ENCODE measurements around the gene BSND. TPM values are rescaled to one million over a fixed set of nuclear protein-coding genes. Genes with fewer than 3 reads are reported as not detected.

Gene BSND
- total RNA-seq, 1 experiment from 2014 or later = 0.62 TPM

DNA sequence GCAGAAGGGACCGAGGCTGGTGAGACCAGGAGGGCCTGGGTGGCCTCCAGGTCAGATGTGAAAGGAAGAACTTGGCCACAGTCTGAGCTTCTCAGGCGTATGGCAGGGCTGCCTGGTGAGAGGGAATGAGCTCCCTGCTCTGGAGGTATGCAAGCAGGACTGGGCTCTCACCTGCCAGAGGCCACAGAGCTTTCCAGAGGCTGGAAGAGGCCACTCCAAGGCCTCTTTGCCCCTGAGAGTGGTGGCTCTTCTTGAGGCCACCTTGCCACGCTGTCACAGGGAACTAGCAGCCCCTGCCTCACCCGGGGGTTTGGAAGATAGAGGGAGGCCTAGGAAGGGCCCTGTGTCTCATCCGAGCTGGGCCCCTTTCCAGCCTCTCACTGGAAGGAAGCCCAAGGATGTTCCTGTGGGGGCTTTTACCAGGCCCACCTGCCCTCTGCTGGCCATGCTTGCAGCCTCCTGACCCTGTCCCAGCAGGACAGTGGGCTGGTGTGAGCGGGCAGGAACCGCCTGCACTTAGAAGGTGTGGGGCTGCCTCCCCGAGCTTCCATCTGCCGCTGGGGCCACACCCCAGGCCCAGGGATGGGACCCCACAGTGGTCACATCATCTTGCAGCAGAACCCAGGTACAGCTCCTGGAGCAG is 50.7 kb downstream of the BSND start:
- no peaks in the 10 kb centered on the region for H3K27me3 ChIP-seq (ENCODE audit: control insufficient read depth, insufficient read depth, low read length)
- DNase-seq = no peak
- H3K4me3 ChIP-seq (ENCODE audit: insufficient read depth, low read depth, low read length) = no peak overlapping the region
- no peaks in the 10 kb centered on the region; the same call in 1 of the 2 replicates for H3K36me3 ChIP-seq (replicated peaks; ENCODE audit: control insufficient read depth, insufficient read depth, low read length)

DNA sequence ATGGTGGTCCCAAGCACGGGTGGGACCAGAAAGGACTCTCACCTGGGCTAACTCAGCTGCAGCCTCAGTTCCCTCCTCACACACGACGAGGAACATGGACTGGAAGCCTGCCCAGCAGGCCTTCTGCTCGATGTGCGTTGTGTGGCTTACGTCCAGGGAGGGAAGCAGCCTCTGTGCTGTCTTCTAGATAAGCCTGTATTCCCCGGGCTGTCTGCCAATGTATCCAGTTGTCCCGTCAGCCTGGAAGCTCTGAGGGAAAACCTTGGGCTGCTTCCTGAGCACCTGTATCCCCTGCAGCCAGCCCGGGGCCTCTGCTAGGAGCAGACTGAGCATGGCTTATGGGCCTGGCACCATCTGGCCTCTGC is 51.2 kb downstream of the BSND start:
- Histone ChIP-seq H3K4me3 (ENCODE audit: insufficient read depth, low read depth, low read length) (no peak overlapping the region), H3K36me3 (replicated peaks; ENCODE audit: control insufficient read depth, insufficient read depth, low read length) (no peaks in the 10 kb centered on the region), H3K27me3 (ENCODE audit: control insufficient read depth, insufficient read depth, low read length) (no peaks in the 10 kb centered on the region)
- no peak for DNase-seq

DNA sequence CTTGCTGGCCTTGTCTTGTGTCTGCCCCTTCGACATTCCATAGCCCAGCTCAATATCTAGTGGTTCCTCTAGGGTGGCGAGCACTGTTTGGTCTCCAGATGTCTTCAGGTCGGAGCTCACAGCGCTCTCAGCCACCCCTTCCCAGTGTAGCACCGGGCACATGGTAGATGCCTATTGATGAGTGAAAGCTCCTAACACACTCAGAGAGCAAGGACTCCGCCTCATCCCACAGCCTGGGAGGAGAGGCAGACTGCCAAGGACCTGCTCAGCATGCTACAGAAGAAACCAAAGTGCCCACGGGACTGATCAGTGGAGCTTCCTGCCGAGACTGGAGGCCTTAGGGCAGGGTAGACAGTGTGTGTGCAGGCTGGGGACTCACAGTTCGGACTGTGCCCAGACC is 51.5 kb downstream of the BSND start:
- DNase-seq = no peak
- no peaks in the 10 kb centered on the region for H3K27me3 ChIP-seq (ENCODE audit: control insufficient read depth, insufficient read depth, low read length)
- H3K4me3 ChIP-seq (ENCODE audit: insufficient read depth, low read depth, low read length) = no peak overlapping the region
- no peaks in the 10 kb centered on the region for H3K36me3 ChIP-seq (replicated peaks; ENCODE audit: control insufficient read depth, insufficient read depth, low read length)

GRCh38 chr1:55051169-55051568 is 52.4 kb downstream of the BSND start:
- Histone ChIP-seq H3K36me3 (replicated peaks; ENCODE audit: control insufficient read depth, insufficient read depth, low read length) (no peaks in the 10 kb centered on the region), H3K4me3 (ENCODE audit: insufficient read depth, low read depth, low read length) (no peak overlapping the region), H3K27me3 (ENCODE audit: control insufficient read depth, insufficient read depth, low read length) (no peaks in the 10 kb centered on the region)
- peak; percentile 29 for DNase-seq

- Histone ChIP-seq H3K4me3 (ENCODE audit: insufficient read depth, low read depth, low read length) (no peak overlapping the region), H3K36me3 (replicated peaks; ENCODE audit: control insufficient read depth, insufficient read depth, low read length) (no peaks in the 10 kb centered on the region)
- peak; percentile 26 for DNase-seq
These were observed 52.9 kb downstream of the BSND start for GRCh38 chr1:55051621-55052020.

GRCh38 chr1:55052221-55053142 is 53.7 kb downstream of the BSND start:
- H3K36me3 ChIP-seq (replicated peaks; ENCODE audit: control insufficient read depth, insufficient read depth, low read length) = no peaks in the 10 kb centered on the region
- H3K27me3 ChIP-seq (ENCODE audit: control insufficient read depth, insufficient read depth, low read length) = no peaks in the 10 kb centered on the region
- no peak overlapping the region for H3K4me3 ChIP-seq (ENCODE audit: insufficient read depth, low read depth, low read length)
- DNase-seq = peak; percentile 30

More at GRCh38 chr1:55051621-55052020, 52.9 kb downstream of the BSND start:
- H3K27me3 ChIP-seq (ENCODE audit: control insufficient read depth, insufficient read depth, low read length) = no peaks in the 10 kb centered on the region

DNA sequence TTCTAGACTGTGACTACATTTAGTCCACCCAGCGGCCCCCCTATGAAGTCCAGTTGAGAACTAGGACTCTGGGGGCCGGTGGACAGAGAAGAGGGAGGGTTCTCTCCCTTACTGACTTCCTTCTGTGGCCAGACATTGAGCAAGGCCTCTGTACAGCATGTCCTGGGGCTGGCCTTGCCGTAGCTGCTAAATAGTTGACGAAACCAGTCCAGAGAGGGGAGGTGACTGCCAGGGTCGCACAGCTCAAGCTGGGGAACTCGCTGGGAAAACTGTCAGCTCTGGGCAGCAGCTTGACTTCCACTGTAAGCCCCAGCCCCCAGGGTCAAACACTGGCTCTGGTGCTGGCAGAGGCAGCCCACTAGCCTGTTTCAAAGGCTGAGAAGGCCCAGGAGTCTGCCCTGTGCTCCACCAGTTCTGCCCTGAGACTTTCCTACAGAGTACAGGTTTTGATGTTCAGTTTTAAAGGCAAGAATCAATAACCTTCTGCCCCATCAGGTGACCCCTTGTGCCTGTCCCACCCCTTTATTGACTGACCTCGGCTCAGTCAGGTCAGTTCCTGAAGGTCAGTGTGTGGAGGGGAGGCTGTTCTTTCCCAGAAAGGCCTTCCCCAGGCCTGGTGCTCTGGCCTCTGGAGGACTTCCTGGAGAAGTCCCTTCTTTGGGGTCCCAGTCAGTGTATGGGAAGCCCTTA is 54.7 kb downstream of the BSND start:
- Histone ChIP-seq H3K36me3 (replicated peaks; ENCODE audit: control insufficient read depth, insufficient read depth, low read length) (no peaks in the 10 kb centered on the region; the same call in 1 of the 2 replicates), H3K4me3 (ENCODE audit: insufficient read depth, low read depth, low read length) (no peak overlapping the region), H3K27me3 (ENCODE audit: control insufficient read depth, insufficient read depth, low read length) (no peaks in the 10 kb centered on the region)
- peak; percentile 13 for DNase-seq

DNA sequence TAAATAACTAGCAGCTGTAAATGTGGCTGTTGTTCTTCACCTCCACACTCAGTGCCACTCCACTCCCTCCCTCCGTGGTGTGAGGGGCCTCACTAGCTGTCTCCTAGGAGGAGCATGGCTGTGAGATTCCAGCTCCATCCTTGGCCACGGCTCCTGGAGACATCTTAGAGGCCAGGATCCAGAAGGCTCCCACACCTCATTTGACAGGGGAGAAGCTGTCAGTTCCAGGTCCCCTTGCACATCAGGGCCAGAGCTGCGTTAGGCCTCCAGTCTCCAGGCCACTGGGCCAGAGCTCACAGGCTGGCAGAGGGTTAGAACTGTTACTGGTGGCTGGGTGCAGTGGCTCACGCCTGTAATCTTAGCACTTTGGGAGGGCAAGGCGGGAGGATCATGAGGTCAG is 55.7 kb downstream of the BSND start:
- DNase-seq = peak; percentile 23
- H3K36me3 ChIP-seq (replicated peaks; ENCODE audit: control insufficient read depth, insufficient read depth, low read length) = no peaks in the 10 kb centered on the region; the same call in 1 of the 2 replicates
- no peaks in the 10 kb centered on the region for H3K27me3 ChIP-seq (ENCODE audit: control insufficient read depth, insufficient read depth, low read length)
- H3K4me3 ChIP-seq (ENCODE audit: insufficient read depth, low read depth, low read length) = no peak overlapping the region

DNA sequence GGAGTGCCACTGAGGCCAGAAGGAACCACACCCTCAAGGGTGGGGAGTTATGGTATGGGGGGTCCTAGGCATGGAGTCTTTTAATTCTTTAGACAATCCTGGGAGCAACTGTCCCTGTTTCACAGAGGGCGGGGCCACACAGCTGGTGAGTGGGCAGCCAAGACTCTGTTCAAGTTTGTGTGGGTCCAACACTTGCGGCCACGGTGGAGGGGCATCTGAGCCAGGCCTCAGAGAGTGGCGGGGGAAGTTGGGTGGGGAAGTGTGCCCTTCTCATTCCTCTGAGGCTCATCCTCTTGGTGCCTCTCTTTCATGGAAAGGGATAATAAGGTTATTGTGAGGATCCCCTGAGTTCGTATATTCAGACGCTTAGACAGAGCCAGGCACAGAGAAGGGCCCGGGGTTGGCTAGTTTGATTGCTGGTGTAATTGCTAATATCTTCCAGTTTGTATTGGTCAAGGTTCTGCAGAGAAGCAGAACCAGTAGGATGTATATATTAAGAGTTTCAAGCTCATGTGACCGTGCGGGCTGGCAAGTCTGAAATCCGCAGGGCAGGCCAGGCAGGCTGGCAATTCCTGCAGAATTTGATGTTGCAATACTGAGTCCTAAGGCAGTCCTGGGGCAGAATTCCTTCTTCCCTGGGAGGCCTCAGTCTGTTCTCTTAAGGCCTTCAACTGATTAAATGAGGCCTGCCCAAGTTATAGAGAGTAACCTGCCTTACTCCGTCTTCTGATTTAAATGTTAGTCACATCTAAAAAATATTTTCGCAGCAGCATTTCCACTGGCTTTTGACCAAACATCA is 56.5 kb downstream of the BSND start:
- DNase-seq = peak; percentile 16
- Histone ChIP-seq H3K4me3 (ENCODE audit: insufficient read depth, low read depth, low read length) (no peak overlapping the region), H3K27me3 (ENCODE audit: control insufficient read depth, insufficient read depth, low read length) (no peaks in the 10 kb centered on the region), H3K36me3 (replicated peaks; ENCODE audit: control insufficient read depth, insufficient read depth, low read length) (peaks cover 3% of the 10 kb centered on the region)

DNA sequence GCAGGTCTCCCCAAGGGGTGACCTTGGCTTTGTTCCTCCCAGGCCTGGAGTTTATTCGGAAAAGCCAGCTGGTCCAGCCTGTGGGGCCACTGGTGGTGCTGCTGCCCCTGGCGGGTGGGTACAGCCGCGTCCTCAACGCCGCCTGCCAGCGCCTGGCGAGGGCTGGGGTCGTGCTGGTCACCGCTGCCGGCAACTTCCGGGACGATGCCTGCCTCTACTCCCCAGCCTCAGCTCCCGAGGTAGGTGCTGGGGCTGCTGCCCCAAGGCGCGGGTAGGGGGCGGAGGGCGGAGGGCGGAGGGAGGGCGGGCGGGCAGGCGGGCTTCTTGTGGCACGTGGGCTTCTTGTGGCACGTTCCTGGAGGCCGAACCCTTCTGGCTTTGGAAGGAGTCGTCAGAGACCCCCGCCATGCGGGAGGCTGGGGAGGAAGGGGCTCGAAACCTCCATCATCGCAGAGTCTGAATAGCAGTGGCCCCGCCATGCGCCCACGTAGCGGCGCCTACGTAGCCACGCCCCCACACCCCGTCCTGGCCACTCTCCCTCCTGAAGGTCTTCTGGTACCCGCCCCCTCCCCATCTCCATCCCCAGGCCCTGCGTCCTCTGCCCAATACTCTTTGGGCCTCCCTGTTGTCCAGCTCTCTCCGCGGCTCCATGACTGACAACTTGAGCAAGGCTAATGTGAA is 57.4 kb downstream of the BSND start:
- Histone ChIP-seq H3K36me3 (replicated peaks; ENCODE audit: control insufficient read depth, insufficient read depth, low read length) (peaks cover 3% of the 10 kb centered on the region), H3K4me3 (ENCODE audit: insufficient read depth, low read depth, low read length) (no peak overlapping the region), H3K27me3 (ENCODE audit: control insufficient read depth, insufficient read depth, low read length) (no peaks in the 10 kb centered on the region)
- peak; percentile 56 for DNase-seq

- no peak for DNase-seq
- Histone ChIP-seq H3K4me3 (ENCODE audit: insufficient read depth, low read depth, low read length) (no peak overlapping the region), H3K27me3 (ENCODE audit: control insufficient read depth, insufficient read depth, low read length) (no peaks in the 10 kb centered on the region), H3K36me3 (replicated peaks; ENCODE audit: control insufficient read depth, insufficient read depth, low read length) (peaks cover 3% of the 10 kb centered on the region)
These were observed 57.9 kb downstream of the BSND start for GRCh38 chr1:55056632-55056992.

DNA sequence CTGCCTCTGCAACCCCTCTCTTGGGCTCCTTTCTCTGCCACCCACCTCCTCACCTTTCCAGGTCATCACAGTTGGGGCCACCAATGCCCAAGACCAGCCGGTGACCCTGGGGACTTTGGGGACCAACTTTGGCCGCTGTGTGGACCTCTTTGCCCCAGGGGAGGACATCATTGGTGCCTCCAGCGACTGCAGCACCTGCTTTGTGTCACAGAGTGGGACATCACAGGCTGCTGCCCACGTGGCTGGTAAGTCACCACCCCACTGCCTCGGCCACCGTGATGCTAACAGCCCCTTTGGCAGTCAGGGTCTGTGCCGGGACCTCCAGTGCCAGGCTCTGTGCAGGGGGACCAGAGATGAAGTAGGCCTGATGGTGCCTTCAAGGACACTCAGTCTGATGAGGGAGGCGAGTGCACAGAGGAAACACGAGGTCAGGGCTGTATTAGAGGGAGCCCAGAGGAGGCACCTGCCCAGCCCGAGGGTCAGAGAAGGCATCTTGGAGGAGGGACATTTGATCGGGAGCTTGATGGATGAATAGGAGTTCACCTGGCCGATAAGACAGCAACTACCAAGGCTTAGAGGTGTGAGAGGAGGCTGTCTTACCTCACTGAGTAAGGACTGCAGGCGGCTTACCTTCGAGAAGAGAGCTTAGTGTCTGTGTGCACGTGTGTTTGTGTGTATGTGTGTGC is 58.7 kb downstream of the BSND start:
- Histone ChIP-seq H3K27me3 (ENCODE audit: control insufficient read depth, insufficient read depth, low read length) (no peaks in the 10 kb centered on the region), H3K36me3 (replicated peaks; ENCODE audit: control insufficient read depth, insufficient read depth, low read length) (peaks cover 3% of the 10 kb centered on the region), H3K4me3 (ENCODE audit: insufficient read depth, low read depth, low read length) (no peak overlapping the region)
- DNase-seq = no peak

DNA sequence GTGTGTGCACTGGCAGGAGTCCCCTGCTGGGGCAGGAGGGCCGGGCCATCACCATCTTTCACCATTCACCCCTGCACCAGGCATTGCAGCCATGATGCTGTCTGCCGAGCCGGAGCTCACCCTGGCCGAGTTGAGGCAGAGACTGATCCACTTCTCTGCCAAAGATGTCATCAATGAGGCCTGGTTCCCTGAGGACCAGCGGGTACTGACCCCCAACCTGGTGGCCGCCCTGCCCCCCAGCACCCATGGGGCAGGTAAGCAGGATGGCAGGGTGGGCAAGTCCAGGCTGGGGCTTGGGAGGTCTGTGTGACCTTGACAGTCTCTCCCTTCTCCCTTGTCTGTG is 59.2 kb downstream of the BSND start:
- Histone ChIP-seq H3K27me3 (ENCODE audit: control insufficient read depth, insufficient read depth, low read length) (no peaks in the 10 kb centered on the region), H3K36me3 (replicated peaks; ENCODE audit: control insufficient read depth, insufficient read depth, low read length) (peaks cover 3% of the 10 kb centered on the region), H3K4me3 (ENCODE audit: insufficient read depth, low read depth, low read length) (no peak overlapping the region)
- no peak for DNase-seq

Data from H7 (cell line).